IMR-90 (cell line): ENCODE data around the gene CDC20B.

Experiments used
- BHLHE40 ChIP-seq: fragments of 150-350 bp; IDR thresholded peaks from 2 replicates; pipeline ENCODE4 v1.6.1; 2016; ENCODE audit warnings: mild to moderate bottlenecking, low read depth, low read length
- CEBPB ChIP-seq: IDR thresholded peaks from 2 replicates; pipeline ENCODE4 v1.6.1; 2012; ENCODE audit warnings: low read depth, low read length, improper control_type of control experiment
- FOS ChIP-seq: fragments of 150-350 bp; IDR thresholded peaks from 2 replicates; pipeline ENCODE4 v1.6.1; 2016; ENCODE audit warnings: low read depth, low read length
- MAFK ChIP-seq: IDR thresholded peaks from 2 replicates; pipeline ENCODE4 v1.6.1; 2012; ENCODE audit warnings: low read depth, low read length, improper control_type of control experiment
- MXI1 ChIP-seq: IDR thresholded peaks from 2 replicates; pipeline ENCODE4 v1.6.1; 2012; ENCODE audit warnings: low read depth, mild to moderate bottlenecking, low read length, moderate library complexity, borderline replicate concordance
- NFE2L2 ChIP-seq: fragments of 150-350 bp; IDR thresholded peaks from 2 replicates; pipeline ENCODE4 v1.6.1; 2016; ENCODE audit warnings: low read depth, mild to moderate bottlenecking, low read length
- POLR2A ChIP-seq: IDR thresholded peaks from 2 replicates; pipeline ENCODE4 v1.6.1; 2012; ENCODE audit warnings: mild to moderate bottlenecking, low read depth, low read length
- RAD21 ChIP-seq: IDR thresholded peaks from 2 replicates; pipeline ENCODE4 v1.6.1; 2012; ENCODE audit warnings: low read length, improper control_type of control experiment
- RFX5 ChIP-seq: IDR thresholded peaks from 2 replicates; pipeline ENCODE4 v1.8.0; 2012; ENCODE audit warnings: low read depth, mild to moderate bottlenecking, low read length, moderate library complexity
- SMC3 ChIP-seq: fragments of 150-350 bp; IDR thresholded peaks from 2 replicates; pipeline ENCODE4 v1.6.1; 2016; ENCODE audit warnings: low read depth, mild to moderate bottlenecking, antibody characterized with exemption, low read length, moderate library complexity
- TF ChIP-seq, protein P1 (sequence below): conservative IDR thresholded peaks from 2 replicates; pipeline ENCODE4 v1.5.1; 2012; ENCODE audit warnings: mild to moderate bottlenecking, low read depth, low read length, improper control_type of control experiment

- TF ChIP-seq, protein P1, sequence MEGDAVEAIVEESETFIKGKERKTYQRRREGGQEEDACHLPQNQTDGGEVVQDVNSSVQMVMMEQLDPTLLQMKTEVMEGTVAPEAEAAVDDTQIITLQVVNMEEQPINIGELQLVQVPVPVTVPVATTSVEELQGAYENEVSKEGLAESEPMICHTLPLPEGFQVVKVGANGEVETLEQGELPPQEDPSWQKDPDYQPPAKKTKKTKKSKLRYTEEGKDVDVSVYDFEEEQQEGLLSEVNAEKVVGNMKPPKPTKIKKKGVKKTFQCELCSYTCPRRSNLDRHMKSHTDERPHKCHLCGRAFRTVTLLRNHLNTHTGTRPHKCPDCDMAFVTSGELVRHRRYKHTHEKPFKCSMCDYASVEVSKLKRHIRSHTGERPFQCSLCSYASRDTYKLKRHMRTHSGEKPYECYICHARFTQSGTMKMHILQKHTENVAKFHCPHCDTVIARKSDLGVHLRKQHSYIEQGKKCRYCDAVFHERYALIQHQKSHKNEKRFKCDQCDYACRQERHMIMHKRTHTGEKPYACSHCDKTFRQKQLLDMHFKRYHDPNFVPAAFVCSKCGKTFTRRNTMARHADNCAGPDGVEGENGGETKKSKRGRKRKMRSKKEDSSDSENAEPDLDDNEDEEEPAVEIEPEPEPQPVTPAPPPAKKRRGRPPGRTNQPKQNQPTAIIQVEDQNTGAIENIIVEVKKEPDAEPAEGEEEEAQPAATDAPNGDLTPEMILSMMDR, result no peak
- TF ChIP-seq BHLHE40, result no peak
- no peak for TF ChIP-seq POLR2A
- no peak for TF ChIP-seq MAFK
- TF ChIP-seq FOS, result no peak
- no peak for TF ChIP-seq RAD21
- TF ChIP-seq NFE2L2, result no peak
- 0 out of 2 replicates have a peak, but pooled peaks have one; percentile 20 for TF ChIP-seq CEBPB
- no peak for TF ChIP-seq MXI1
- TF ChIP-seq SMC3, result no peak
- no peak for TF ChIP-seq RFX5
Observed at GRCh38 chr5:55191165-55191564, 18.2 kb upstream of the CDC20B start.
